Choroid plexus epithelial cell (primary cell): Measurements from ENCODE around the gene NPM1.

ENCODE experiments used
- DNase-seq: peaks from one replicate; pipeline ENCODE4 v3.0.0-alpha.2; 2010; ENCODE audit warnings: low read depth
- H3K4me3 ChIP-seq: 2 replicates; pipeline ENCODE4 v1.5.1; 2011; ENCODE audit warnings: low read depth, mild to moderate bottlenecking, control low read depth, low read length, moderate library complexity
- TF ChIP-seq, protein P1 (sequence below): conservative IDR thresholded peaks from 2 replicates; pipeline ENCODE4 v1.5.1; 2011; ENCODE audit warnings: low read depth, mild to moderate bottlenecking, control low read depth, inconsistent platforms, low read length, moderate library complexity

Gene NPM1

DNA sequence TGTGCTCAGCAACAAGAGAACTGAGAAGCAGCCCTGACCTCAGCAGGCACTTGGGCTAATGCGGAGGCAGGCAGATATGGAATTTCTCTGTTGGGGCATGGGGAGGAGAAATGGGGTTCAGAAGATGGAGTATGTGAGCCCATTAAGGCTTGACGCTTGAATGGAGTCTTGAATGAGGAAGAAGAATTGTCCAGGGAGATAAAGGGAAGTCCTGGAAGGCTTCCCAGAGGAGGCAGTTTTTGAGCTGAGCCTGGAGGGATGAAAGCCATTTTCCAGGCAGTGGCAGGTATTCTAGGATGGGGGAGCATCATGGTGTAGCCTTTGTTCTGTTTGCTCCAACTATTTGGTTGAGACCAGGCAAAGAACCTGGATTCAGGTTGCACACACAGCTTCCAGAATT lies 66.3 kb downstream of the NPM1 start:
- no peak for DNase-seq
- TF ChIP-seq, protein P1, sequence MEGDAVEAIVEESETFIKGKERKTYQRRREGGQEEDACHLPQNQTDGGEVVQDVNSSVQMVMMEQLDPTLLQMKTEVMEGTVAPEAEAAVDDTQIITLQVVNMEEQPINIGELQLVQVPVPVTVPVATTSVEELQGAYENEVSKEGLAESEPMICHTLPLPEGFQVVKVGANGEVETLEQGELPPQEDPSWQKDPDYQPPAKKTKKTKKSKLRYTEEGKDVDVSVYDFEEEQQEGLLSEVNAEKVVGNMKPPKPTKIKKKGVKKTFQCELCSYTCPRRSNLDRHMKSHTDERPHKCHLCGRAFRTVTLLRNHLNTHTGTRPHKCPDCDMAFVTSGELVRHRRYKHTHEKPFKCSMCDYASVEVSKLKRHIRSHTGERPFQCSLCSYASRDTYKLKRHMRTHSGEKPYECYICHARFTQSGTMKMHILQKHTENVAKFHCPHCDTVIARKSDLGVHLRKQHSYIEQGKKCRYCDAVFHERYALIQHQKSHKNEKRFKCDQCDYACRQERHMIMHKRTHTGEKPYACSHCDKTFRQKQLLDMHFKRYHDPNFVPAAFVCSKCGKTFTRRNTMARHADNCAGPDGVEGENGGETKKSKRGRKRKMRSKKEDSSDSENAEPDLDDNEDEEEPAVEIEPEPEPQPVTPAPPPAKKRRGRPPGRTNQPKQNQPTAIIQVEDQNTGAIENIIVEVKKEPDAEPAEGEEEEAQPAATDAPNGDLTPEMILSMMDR, result no peak
- no peak overlapping the region for H3K4me3 ChIP-seq

DNA sequence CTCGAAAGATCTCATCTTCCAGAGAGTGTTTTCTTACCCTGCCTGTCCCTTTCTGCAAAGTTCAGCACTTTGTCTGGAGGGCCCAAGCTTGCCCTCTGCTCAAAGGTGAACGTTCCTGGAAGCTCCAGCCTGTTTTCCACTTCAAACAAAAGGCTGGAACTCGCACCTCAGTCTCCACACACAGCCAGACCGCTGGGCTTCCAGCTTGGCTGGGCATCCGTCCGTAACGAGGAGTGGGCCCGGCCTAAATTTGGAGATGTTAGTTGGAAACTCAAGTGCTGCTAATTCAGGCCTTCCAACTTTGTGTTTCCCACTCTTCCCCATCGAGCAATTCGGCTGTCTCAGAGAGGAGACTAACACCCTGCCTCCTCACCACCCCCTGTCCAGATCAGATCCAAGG lies 66.9 kb downstream of the NPM1 start:
- H3K4me3 ChIP-seq, result no peak overlapping the region
- DNase-seq, result no peak
- TF ChIP-seq, protein P1, result no peak

DNA sequence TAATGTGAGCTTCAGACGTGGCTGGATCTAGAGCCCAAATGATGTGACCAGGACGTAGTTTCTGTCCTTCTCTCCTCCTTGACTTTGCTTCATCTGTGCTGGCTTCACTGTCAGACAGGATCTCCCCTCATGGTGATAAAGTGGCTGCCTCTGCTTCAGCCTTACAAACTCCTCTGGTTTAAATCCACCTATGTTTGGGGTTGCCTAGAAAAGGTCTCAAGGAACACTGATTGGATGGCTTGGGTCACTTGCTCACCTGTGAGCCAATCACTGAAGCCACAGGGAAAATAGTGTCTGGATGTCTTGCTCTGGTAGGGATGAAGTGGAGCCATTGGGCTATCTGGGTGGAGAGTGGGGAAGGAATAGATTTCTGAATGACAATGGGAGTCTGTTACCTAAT lies 67.9 kb downstream of the NPM1 start:
- no peak for DNase-seq
- no peak overlapping the region for H3K4me3 ChIP-seq
- TF ChIP-seq, protein P1, result no peak

DNA sequence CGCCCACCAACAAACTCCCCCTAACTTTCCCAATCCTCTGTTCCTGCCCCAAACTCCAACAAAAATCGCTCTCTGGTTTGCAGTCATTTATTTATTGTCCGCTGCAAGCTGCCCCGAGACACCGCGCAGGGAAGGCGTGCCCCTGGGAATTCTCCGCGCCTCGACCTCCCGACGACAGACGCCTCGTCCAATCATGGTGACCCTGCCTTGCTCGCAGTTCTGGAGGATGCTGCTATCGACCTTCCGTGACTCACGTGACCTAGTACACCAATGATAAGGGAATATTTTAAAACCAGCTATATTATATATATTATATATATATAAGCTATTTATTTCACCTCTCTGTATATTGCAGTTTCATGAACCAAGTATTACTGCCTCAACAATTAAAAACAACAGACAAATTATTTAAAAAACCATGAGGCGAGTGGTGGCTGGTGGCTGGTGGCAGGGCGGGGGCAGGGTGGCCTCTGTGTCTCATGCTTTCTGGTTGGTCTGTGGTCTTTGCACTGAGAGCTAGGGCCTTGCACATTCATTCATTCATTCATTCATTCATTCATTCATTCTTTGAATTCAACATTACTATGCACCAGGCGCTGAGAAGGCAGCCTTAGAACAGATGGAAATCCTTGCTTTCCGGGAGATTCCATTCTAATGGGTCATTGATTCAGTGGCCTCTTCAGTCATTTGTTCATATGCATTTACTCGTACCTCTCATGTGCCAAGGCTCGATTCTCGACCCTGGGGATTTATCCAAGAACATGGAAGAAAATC lies 69.7 kb downstream of the NPM1 start:
- no peak overlapping the region for H3K4me3 ChIP-seq
- DNase-seq, result no peak
- TF ChIP-seq, protein P1, result no peak

DNA sequence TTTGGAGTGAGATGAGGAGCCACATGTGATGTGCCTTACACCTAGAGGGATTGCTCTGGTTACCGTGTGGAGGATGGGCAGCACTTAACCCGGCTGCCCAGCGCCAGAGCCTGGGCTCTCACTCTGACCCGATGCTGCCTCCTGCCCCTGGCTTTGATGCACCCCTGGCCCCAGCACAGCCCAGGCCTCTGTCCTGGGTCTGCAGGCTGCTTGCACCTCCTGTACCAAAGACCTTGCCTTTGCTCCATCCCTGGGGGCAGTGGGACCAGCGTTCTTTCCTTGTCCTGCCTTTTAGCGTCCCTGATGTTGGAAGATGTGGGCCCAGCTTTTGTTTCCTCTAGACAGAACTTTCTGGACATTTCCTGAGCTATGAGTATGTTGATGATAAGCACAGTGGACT lies 72.2 kb downstream of the NPM1 start:
- no peak for DNase-seq
- TF ChIP-seq, protein P1, result no peak
- no peak overlapping the region for H3K4me3 ChIP-seq
